DOHH2 (cell line): ENCODE measurements around the gene IL17D.

ENCODE experiments used
- CTCF ChIP-seq: fragments of 200-600 bp; sonication (generic); IDR thresholded peaks from one replicate; pipeline ENCODE4 v1.5.1; 2014; ENCODE audit warnings: antibody characterized with exemption, mild to moderate bottlenecking, low read depth, low read length; ENCODE audit not compliant: poor library complexity, severe bottlenecking
- EZH2phosphoT487 ChIP-seq: fragments of 200-600 bp; sonication (generic); IDR thresholded peaks from 2 replicates; pipeline ENCODE4 v1.6.1; 2017; ENCODE audit warnings: borderline replicate concordance, mild to moderate bottlenecking, antibody characterized with exemption, low read length, moderate library complexity, mixed read lengths

GRCh38 chr13:20728579-20729311 is 25.2 kb downstream of the IL17D start:
- TF ChIP-seq CTCF (no peak), EZH2phosphoT487 (no peak)
